Stimulated activated CD4-positive, alpha-beta T cell treated with anti-CD3 and anti-CD28 coated beads, TNF-alpha, amount 100 ng/mL, for 48 hours (primary cell): Measurements from ENCODE around the gene BCL6.

Source experiments
- DNase-seq, 3 donors: peaks; one replicate each; pipeline ENCODE4 v3.0.0-alpha.2; 2020; ENCODE audit warnings: low read depth in 3 of 3

The BCL6 gene

DNA sequence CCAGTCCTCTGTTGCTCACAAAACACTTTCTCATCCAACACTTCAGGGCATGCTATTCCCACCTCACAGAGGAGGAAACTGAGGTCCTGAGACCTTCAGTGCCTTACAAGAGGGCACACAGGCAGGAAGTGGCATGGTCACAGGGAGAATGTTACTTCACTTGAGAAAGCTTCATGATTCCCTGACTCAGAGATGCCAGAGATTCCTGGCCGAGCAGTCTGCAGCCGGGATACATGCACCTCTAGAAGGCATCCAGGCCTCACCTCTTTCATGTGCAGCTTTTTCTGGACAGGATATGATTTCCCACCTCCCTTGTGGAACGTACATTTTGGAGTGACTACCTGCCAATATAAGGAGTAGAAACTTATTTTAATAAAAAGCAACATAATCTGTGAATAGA lies 72.3 kb downstream of the BCL6 start:
- DNase-seq = no peak
